Aortic smooth muscle cell (primary cell): Measurements from ENCODE around the gene COX5A. TPM values are rescaled to one million over a fixed set of nuclear protein-coding genes. Genes with fewer than 3 reads are reported as not detected.

ENCODE experiments used
- total RNA-seq: library from RNA; depleted of rRNA; stranded (reverse); fragments of >200 nt; gene quantifications from 2 replicates; pipeline ENCODE4 v1.2.3, GENCODE V29; 2014

The COX5A gene
- total RNA-seq, result 39.0 and 51.0 TPM in 2 replicates

DNA sequence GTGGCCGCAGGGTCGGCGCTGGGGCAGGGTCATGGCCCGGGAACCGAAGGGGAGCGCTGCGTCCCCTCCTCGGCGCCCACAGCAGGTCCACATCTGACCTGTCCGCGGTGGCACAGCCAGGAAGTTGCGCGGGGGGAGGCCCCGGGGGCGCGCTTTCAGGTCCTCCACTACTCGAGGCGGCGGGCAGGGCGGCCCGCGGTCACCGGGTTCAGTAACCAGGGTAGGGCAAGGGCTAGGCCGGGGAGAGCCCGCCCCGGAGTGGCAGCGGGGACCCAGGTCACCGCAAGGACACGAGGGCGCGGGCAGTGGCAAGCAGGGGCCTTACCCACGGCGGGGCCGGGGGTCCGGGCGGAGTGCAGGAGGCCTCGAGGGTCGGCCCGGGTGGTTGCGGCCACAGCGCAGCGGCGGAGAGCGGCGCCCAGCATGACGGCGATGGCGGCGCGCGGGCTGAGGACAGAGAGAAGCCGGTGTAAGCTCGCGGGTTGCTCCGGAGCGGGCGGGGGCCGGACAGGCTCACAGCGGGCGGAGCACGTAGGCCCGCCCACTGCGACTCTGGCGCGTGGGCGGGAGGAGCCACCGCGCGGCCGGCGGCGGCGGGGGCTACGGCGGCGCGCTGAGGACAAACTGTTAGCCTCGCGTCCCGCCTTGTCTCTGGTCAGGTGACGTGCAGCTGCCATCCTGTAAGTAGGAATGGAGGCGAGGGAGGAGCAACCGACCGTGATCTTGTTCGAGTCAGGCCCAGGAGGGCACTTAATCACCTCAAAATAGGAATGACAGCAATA is at the start of gene COX5A:
Gene COX5A, minus strand, starts transcription at position 484 of the 782 bp plus-strand sequence. Its CDS starts 59 bp downstream, at position 425.

DNA sequence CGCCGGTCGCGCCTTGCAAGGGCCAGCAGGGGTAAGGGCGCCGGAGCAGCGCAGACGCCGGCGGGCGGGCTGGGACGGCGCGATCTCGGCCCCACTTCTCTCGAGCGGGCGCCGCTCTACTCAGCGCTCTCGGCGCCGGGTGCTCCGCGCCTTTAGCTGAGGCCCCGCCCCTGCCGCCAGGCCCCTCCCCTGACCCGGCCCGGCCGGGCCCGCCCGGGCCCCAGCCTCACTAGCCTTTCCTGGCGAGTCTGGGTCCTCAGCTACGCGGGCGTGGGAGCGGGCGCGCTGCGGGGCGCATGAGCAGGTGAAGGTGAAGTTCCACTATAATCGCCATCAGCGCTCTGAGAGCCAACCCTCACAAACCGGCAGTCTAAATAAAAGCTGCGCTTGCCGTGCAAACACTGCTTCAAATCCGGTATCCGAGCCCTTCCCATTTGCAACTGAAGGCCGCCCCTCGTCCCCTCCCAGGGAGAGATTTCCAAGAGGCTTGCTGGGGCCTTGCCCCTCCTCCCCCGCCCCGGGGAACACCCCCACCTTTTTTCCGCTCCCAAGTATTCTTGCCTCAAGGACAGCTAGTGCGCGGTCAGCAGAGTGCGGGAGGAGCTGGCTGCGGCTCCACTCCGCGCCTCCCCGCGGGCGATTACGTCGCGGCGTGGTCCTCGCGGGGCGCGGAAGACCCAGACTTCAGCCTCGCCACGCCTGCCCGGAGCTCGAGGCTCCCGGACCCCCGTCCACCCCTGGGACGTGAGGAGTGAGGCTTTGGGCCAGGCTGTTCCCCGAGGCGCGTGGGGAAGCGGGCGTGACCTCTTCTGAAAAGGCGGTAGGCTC is 19.0 kb upstream of the COX5A start, which contains the start of gene RPP25:
Gene RPP25, minus strand, starts transcription at position 125 of the 828 bp plus-strand sequence. CDS start 189 bp downstream, outside the sequence.

DNA sequence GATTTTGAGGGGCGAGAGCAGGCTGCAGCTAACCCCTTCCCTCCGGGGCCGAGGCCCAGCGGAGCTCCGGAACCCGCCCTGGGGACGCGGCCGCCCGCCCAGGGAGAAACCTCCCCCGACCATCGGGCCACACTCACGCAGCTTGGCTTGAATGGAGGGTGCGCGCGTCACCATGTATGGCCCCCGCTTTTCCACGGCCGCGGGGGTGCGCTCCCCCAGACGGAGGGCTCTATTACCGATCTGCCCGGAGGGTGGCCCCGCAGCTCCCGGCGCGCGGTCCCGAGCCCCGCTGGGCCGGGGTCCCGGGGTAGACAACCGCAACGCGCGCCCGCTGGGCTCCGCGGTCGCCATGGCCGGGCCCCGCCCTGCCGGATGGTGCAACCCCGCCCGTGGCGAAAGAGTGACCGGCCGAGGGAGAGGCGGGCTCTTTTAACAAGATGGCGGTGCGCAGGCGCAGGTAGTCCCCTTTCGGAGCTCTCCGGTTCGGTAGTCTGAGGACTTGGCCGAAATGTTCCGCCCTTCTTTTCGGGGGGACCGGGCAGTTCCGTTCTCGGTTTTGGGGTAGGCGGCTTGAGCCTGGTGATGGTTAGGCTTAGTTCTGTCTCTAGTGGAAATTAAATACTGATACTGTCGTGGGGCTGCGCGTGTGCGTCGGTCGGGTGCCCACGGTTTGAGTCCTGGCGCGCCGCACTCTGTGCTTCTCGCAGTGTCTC is 31.3 kb downstream of the COX5A start, which contains the start of gene FAM219B:
Gene FAM219B, minus strand, starts transcription at position 402 of the 713 bp plus-strand sequence. Its CDS starts 51 bp downstream, at position 351.

DNA sequence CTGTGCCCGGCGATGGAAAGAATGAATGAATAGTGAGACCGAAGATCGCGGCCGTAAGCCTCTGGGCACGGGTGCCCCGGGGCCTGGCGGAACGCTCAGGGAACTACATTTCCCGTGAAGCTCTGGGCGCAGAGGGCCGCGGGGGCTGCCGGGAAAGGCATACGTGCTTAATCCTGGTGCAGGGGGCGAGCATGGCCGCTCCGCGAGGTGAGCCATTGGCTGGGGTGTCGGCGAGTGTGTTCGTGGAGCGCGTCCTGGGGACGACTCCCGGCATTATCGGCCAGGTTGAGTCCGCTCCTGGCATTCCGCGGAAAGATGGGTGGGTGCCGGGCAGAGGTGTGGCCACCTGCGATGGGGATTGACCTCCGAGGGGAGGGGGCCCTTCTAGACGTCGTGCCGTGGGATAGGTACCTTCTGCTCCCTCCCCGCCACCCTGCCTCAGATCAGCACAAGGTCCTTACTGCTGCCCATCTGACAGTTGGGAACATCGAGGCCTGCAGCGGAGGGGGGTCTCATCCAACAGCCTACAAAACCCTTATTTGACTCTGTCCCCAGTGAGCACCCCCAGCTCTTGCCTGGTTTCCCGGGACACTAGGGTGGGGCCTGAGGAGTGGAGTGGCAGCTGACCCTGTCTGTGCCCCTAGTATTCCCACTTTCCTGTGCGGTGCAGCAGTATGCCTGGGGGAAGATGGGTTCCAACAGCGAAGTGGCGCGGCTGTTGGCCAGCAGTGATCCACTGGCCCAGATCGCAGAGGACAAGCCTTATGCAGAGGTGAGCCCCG is 47.8 kb downstream of the COX5A start, which contains the start of gene MPI:
Gene MPI, plus strand, starts transcription at position 160 of the 782 bp plus-strand sequence. Its CDS starts 32 bp downstream, at position 192.

DNA sequence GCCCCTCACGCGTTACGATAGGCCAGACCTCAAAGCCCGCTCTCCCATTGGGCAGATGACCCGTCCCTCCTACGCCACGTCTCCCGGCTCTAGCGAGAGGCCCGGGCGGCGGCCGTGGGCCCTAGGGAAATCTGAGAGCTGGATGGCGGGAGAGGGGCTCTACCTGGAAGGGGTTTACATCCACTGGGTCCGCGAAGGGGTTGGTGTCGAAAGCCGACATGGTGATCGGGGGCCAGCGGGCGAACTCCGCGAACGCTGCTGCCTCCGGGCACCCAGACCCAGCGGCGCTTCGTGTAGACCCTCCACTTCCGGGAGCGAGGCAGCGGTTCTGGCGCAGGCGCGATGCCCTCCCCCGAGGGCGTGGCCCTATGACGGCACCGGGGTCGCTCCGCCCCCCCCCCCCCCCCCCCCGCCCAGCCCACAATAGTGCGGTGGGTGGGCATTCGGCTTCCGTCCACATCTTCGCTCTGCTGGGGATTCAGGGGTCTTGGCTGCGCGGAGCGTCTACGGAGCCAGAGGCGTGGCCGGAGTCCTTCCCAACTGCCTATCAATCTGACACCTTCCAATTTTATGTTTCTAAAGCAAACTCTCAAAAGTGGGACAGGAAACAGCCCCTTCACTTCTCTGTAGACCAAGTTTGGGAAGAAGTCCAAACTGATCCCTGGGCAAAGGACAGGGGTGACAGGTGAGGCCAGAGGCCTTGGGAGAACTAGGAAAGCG is 64.7 kb downstream of the COX5A start, which contains the start of gene SCAMP2:
Gene SCAMP2, minus strand, starts transcription at position 330 of the 720 bp plus-strand sequence. Its CDS starts 110 bp downstream, at position 220.

Other genes starting within 250 kb of the COX5A start
- 8.9 and 10.9 TPM in 2 replicates for gene EDC3, start 242.0 kb downstream of the COX5A start, total RNA-seq
- gene CYP1A1, start 212.5 kb downstream of the COX5A start, total RNA-seq, result 0.53 and 1.7 TPM in 2 replicates
- gene CYP1A2, start 189.2 kb downstream of the COX5A start, total RNA-seq, result not detected in 2 replicates
- gene CSK, start 156.0 kb downstream of the COX5A start, total RNA-seq, result 25.4 and 25.8 TPM in 2 replicates
- 0.13 and 0.25 TPM in 2 replicates for gene LMAN1L, start 125.2 kb downstream of the COX5A start, total RNA-seq
- gene CPLX3, start 111.4 kb downstream of the COX5A start, total RNA-seq, result under 0.01 TPM in 1 of 2 replicates, not detected in the other
- 13.1 and 15.3 TPM in 2 replicates for gene ULK3, start 94.9 kb downstream of the COX5A start, total RNA-seq
- gene SCAMP2, start 64.7 kb downstream of the COX5A start, total RNA-seq, result 15.2 and 17.0 TPM in 2 replicates
- gene MPI, start 48.0 kb downstream of the COX5A start, total RNA-seq, result 37.9 and 39.5 TPM in 2 replicates
- 38.2 and 38.7 TPM in 2 replicates for gene FAM219B, start 31.2 kb downstream of the COX5A start, total RNA-seq
- 6.7 and 7.9 TPM in 2 replicates for gene RPP25, start 18.7 kb upstream of the COX5A start, total RNA-seq
- 1.7 and 6.5 TPM in 2 replicates for gene SCAMP5, start 57.5 kb upstream of the COX5A start, total RNA-seq
- 9.0 and 10.2 TPM in 2 replicates for gene PPCDC, start 85.5 kb upstream of the COX5A start, total RNA-seq